Activated T-helper 1 cell treated with anti-CD3 and anti-CD28 coated beads, Interleukin-2, amount 50 U/mL, for 16 hours (primary cell): Measurements from ENCODE around the gene POGLUT3.

Experiments
- DNase-seq, 2 donors: peaks; one replicate each; pipeline ENCODE4 v3.0.0-alpha.2; 2020; ENCODE audit warnings: low read depth in 1 of 2, low spot score in 1 of 2

The POGLUT3 gene

GRCh38 chr11:108501396-108501795, 3.2 kb upstream of the POGLUT3 start:
- no peak for DNase-seq

- DNase-seq: no peak
Measured at GRCh38 chr11:108500721-108501120, 2.5 kb upstream of the POGLUT3 start.

- DNase-seq: no peak
Measured at GRCh38 chr11:108500169-108500568, 2.0 kb upstream of the POGLUT3 start.

- no peak for DNase-seq
Measured at GRCh38 chr11:108498816-108499408, 728 bp upstream of the POGLUT3 start.

- peak; percentile 25 to 50 for DNase-seq
Measured at GRCh38 chr11:108497317-108498045, 703 bp downstream of the POGLUT3 start.

GRCh38 chr11:108496643-108497256, 1.4 kb downstream of the POGLUT3 start:
- no peak for DNase-seq

- DNase-seq: no peak
Measured at GRCh38 chr11:108495326-108495725, 2.9 kb downstream of the POGLUT3 start.

- DNase-seq: no peak
Measured at GRCh38 chr11:108494182-108494581, 4.0 kb downstream of the POGLUT3 start.

GRCh38 chr11:108491936-108492335, 6.2 kb downstream of the POGLUT3 start:
- no peak for DNase-seq

GRCh38 chr11:108486828-108487227, 11.4 kb downstream of the POGLUT3 start:
- no peak for DNase-seq

- no peak for DNase-seq
Measured at GRCh38 chr11:108486331-108486730, 11.9 kb downstream of the POGLUT3 start.

GRCh38 chr11:108483163-108483562, 15.0 kb downstream of the POGLUT3 start:
- no peak for DNase-seq

- DNase-seq: no peak
Measured at GRCh38 chr11:108474664-108475463, 23.3 kb downstream of the POGLUT3 start.

GRCh38 chr11:108472681-108473080, 25.5 kb downstream of the POGLUT3 start:
- no peak for DNase-seq

- DNase-seq: no peak
Measured at GRCh38 chr11:108468478-108468864, 29.7 kb downstream of the POGLUT3 start.

GRCh38 chr11:108467091-108467823, 30.9 kb downstream of the POGLUT3 start, which contains the start of gene C11orf65:
C11orf65 (minus strand) TSS chr11:108467529; CDS start chr11:108461559, 5,970 bp downstream.
- peak; percentile 86 to 91 for DNase-seq

- no peak for DNase-seq
Measured at GRCh38 chr11:108466405-108466804, 31.8 kb downstream of the POGLUT3 start.

GRCh38 chr11:108453207-108453835, 44.9 kb downstream of the POGLUT3 start:
- no peak for DNase-seq
